Body of pancreas (tissue), 4 donors: ENCODE measurements around the gene LGI2.

ENCODE experiments used
- POLR2A ChIP-seq, 3 donors: fragments of 450-650 bp; IDR thresholded peaks; one replicate each; pipeline ENCODE4 v1.6.1; 2016; ENCODE audit warnings: antibody characterized with exemption in 3 of 3, mild to moderate bottlenecking in 2 of 3
- TF ChIP-seq, protein P1 (sequence below), 7 experiments: fragments of 450-650 bp in 4 of 7; fragments of 200-600 bp in 3 of 7; sonication (generic) in 3 of 7; IDR thresholded peaks; one replicate each; pipeline ENCODE4 v1.5.1; 2016 to 2019; ENCODE audit warnings: antibody characterized with exemption in 7 of 7

DNA sequence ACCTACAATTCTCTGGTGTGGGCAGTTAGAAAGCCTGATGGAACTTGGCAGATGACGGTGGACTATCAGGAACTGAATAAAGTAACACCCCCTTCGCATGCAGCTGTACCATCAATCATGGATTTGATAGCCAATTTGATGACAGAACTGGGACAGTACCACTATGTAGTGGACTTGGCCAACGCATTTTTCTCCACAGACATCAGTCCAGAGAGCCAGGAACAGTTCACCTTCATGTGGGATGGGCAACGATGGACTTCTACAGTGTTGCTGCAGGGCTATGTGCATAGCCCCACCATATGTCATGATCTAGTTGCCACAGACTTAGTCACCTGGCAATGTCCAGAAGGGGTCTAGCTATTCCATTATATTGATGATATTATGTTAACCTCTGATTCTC is 63.4 kb downstream of the LGI2 start:
- TF ChIP-seq, protein P1, sequence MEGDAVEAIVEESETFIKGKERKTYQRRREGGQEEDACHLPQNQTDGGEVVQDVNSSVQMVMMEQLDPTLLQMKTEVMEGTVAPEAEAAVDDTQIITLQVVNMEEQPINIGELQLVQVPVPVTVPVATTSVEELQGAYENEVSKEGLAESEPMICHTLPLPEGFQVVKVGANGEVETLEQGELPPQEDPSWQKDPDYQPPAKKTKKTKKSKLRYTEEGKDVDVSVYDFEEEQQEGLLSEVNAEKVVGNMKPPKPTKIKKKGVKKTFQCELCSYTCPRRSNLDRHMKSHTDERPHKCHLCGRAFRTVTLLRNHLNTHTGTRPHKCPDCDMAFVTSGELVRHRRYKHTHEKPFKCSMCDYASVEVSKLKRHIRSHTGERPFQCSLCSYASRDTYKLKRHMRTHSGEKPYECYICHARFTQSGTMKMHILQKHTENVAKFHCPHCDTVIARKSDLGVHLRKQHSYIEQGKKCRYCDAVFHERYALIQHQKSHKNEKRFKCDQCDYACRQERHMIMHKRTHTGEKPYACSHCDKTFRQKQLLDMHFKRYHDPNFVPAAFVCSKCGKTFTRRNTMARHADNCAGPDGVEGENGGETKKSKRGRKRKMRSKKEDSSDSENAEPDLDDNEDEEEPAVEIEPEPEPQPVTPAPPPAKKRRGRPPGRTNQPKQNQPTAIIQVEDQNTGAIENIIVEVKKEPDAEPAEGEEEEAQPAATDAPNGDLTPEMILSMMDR (IDR thresholded peaks at IDR 0.05), result no peak
- no peak for TF ChIP-seq POLR2A (IDR thresholded peaks at IDR 0.05)
